SK-N-MC (cell line): ENCODE data around the gene WDR6.
A peak's percentile ranks its signal among the peaks of the same experiment; 100 is the strongest.

Source experiments
- DNase-seq: peaks from one replicate; pipeline ENCODE4 v3.0.0-alpha.2; 2011; ENCODE audit warnings: low read depth, low spot score
- H3K27ac ChIP-seq: fragments of 200-600 bp; sonication (generic); 2 replicates; pipeline ENCODE4 v1.5.1; 2016; ENCODE audit warnings: mixed run types
- H3K36me3 ChIP-seq: fragments of 200-600 bp; sonication (generic); 2 replicates; pipeline ENCODE4 v1.6.1; 2017; ENCODE audit warnings: antibody characterized with exemption, low read length, mixed read lengths; ENCODE audit not compliant: insufficient read depth
- H3K4me3 ChIP-seq: fragments of 200-600 bp; sonication (generic); 2 replicates; pipeline ENCODE4 v1.5.1; 2016
- H3K9ac ChIP-seq: fragments of 200-600 bp; sonication (generic); 2 replicates; pipeline ENCODE4 v1.8.0; 2017; ENCODE audit warnings: mixed run types, mixed read lengths; ENCODE audit not compliant: insufficient read length
- H3K9me3 ChIP-seq: fragments of 200-600 bp; sonication (generic); 2 replicates; pipeline ENCODE4 v1.6.1; 2017; ENCODE audit warnings: low read depth, mild to moderate bottlenecking, antibody characterized with exemption, low read length, moderate library complexity, mixed read lengths
- EZH2 ChIP-seq: fragments of 200-600 bp; sonication (generic); IDR thresholded peaks from one replicate; pipeline ENCODE4 v1.6.1; 2017; ENCODE audit warnings: antibody characterized with exemption
- FOXP2 ChIP-seq: optimal IDR thresholded peaks from 2 replicates; pipeline ENCODE3; 2011; ENCODE audit warnings: mild to moderate bottlenecking, moderate library complexity; ENCODE audit not compliant: insufficient read depth; ENCODE audit errors: extremely low read length, control extremely low read depth
- POLR2AphosphoS5 ChIP-seq: IDR thresholded peaks from 2 replicates; pipeline ENCODE4 v1.6.1; 2012; ENCODE audit warnings: mild to moderate bottlenecking, low read depth, low read length, borderline replicate concordance

WDR6 gene

GRCh38 chr3:49016414-49017228, 9.4 kb downstream of the WDR6 start:
- TF ChIP-seq POLR2AphosphoS5, result no peak; the same call in none of the 2 replicates
- TF ChIP-seq EZH2, result no peak
- no peak for TF ChIP-seq FOXP2
- no peak overlapping the region for H3K27ac ChIP-seq
- H3K4me3 ChIP-seq, result no peak overlapping the region
- H3K9ac ChIP-seq, result no peak overlapping the region
- no peak for DNase-seq
- H3K36me3 ChIP-seq, result no peaks in the 10 kb centered on the region
- no peaks in the 10 kb centered on the region for H3K9me3 ChIP-seq

GRCh38 chr3:49017229-49017970, 10.2 kb downstream of the WDR6 start:
- peak overlapping the region; percentile 53 for H3K9ac ChIP-seq
- no peaks in the 10 kb centered on the region for H3K36me3 ChIP-seq
- TF ChIP-seq FOXP2 (no peak), EZH2 (no peak), POLR2AphosphoS5 (no peak)
- peak overlapping the region; percentile 80 for H3K4me3 ChIP-seq
- no peak overlapping the region for H3K27ac ChIP-seq
- no peaks in the 10 kb centered on the region for H3K9me3 ChIP-seq
- DNase-seq, result no peak

DNA sequence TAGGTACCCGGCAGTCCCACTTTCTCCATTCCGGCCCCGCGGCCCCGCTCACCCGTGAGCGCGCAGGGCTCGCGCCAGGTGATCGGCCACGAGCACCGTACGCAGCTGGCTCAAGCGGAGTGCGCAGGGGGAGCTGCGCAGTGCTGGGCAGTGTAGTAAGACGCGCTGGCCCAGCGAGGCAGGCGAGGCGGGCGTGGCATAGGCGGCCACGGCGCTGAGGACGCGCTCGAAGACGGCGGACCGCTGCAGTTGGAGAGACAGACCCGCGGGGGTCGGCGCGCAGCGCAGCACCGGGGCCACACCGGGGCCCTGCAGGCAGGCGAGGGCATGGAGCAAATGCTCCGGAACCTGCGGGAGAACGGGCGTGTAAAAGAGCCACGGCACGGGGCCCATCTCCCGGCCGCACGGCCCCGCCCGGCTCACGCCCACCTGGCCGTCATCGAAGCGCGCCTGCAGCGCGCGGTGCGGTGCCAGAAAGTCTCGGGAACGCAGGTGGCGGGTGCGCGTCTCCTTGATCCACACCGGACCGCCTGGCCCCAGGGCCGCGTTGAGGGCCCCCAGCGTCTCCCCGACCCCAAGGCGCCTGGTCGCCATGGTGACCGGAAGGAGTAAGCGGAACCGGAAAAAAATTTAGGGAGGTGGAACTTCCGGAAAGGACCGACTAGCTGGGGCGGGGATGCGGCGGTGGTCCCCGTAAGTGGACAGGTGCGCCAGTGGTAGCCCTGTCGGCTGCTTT, 10.9 kb downstream of the WDR6 start, which contains the start of gene DALRD3:
DALRD3 (minus strand) TSS at position 610 of the 736 bp plus-strand sequence; CDS start at position 594, 16 bp downstream.
- Histone ChIP-seq H3K36me3 (no peaks in the 10 kb centered on the region), H3K9ac (peak within 1 kb of the TSS; percentile 53), H3K27ac (no peak within 1 kb of the TSS), H3K4me3 (peak within 1 kb of the TSS; percentile 80), H3K9me3 (no peaks in the 10 kb centered on the region)
- no peak for DNase-seq
- TF ChIP-seq FOXP2 (no peak), POLR2AphosphoS5 (peak; percentile 60)

DNA sequence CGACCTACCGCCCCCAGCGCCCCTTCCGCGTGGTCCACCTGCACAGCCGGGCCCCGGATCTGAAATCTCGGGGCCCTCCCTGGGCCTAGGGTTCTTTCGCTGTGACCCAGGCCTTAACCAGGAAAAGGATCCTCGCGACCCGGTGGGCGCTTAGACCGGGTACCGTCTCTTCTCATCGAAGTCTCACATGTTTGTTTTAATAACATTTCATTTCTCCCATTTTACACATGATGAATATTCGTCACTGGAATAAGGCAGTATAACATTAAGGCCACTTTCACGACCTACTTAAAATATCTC, 11.5 kb downstream of the WDR6 start:
- TF ChIP-seq POLR2AphosphoS5 (no peak), EZH2 (no peak), FOXP2 (no peak)
- Histone ChIP-seq H3K27ac (no peak overlapping the region), H3K4me3 (peak overlapping the region; percentile 80)

GRCh38 chr3:49019941-49020329, 12.7 kb downstream of the WDR6 start:
- Histone ChIP-seq H3K27ac (no peak overlapping the region), H3K36me3 (peaks cover 12% of the 10 kb centered on the region; the same call in 1 of the 2 replicates)
- DNase-seq, result no peak

More for the DNA sequence above, 11.5 kb downstream of the WDR6 start:
- H3K9me3 ChIP-seq, result no peaks in the 10 kb centered on the region
- H3K36me3 ChIP-seq, result no peaks in the 10 kb centered on the region; the same call in 1 of the 2 replicates
- H3K9ac ChIP-seq, result peak overlapping the region; percentile 53
- DNase-seq, result no peak

DNA sequence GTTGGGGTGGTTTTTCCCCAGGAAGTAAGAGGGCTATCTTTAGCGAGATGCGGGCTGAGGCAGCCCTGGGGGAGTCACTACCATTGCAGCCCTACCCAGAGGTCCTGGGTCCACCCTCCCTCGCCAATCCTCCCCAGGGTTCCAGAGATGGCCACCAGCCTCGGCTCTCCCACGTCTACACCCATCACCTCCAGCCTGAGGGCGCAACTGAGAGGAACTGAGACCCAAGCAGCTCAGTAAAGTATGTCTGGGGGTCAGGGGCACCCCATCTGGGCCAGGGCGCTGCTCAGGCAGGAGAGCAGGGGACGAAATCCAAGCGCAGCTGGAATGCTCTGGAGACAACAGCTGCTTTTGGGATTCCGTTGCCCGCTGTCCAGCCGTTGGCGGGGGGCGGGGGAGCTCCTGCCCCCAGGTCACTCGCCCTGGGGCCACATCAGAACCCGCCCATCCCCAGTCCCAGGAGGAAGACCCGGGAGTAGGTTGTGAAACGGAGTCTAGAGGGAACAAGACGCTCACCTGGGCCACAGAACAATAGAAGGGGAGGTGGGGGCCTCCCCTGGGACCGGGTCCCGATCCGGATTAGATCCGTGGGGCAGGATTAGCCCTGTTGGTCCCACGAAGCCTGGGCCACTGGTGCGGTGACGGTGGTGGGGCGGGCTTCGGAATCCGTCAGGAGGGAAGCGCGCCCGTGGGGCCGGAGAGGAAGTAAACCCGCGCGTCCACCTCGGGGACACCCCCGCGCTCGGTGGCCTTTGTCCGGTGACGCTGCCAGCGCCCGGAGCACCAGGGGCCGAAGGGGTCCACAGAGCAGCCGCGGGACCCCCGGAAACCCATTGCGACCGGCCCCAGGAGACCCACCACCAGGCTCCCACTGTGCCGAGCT, 13.4 kb downstream of the WDR6 start:
- no peak overlapping the region for H3K27ac ChIP-seq
- DNase-seq, result no peak
- peak overlapping the region; percentile 86 for H3K4me3 ChIP-seq
- peak overlapping the region; percentile 78 for H3K9ac ChIP-seq
- no peaks in the 10 kb centered on the region for H3K9me3 ChIP-seq
- H3K36me3 ChIP-seq, result peaks cover 17% of the 10 kb centered on the region; the same call in 1 of the 2 replicates
- TF ChIP-seq POLR2AphosphoS5, result no peak
- TF ChIP-seq EZH2, result no peak
- TF ChIP-seq FOXP2, result no peak

More at GRCh38 chr3:49019941-49020329, 12.7 kb downstream of the WDR6 start:
- peak overlapping the region; percentile 86 for H3K4me3 ChIP-seq
- H3K9me3 ChIP-seq, result no peaks in the 10 kb centered on the region
- no peak overlapping the region for H3K9ac ChIP-seq
- TF ChIP-seq POLR2AphosphoS5, result no peak
- TF ChIP-seq EZH2, result no peak
- no peak for TF ChIP-seq FOXP2

GRCh38 chr3:49021213-49021812, 14.1 kb downstream of the WDR6 start:
- H3K4me3 ChIP-seq, result peak overlapping the region; percentile 86
- H3K9ac ChIP-seq, result peak overlapping the region; percentile 94
- H3K36me3 ChIP-seq, result peaks cover 24% of the 10 kb centered on the region; the same call in 1 of the 2 replicates
- H3K27ac ChIP-seq, result peak overlapping the region; percentile 85
- H3K9me3 ChIP-seq, result no peaks in the 10 kb centered on the region
- TF ChIP-seq POLR2AphosphoS5 (peak; percentile 100), EZH2 (no peak)
- DNase-seq, result peak; percentile 73
